Adrenal gland (tissue), 5 donors: ENCODE measurements around the gene ALG9.

Experiments used
- POLR2A ChIP-seq, 2 donors: fragments of 450-650 bp; IDR thresholded peaks; one replicate each; pipeline ENCODE4 v1.6.1; 2017; ENCODE audit warnings: antibody characterized with exemption in 2 of 2, mild to moderate bottlenecking in 2 of 2, moderate library complexity in 1 of 2
- TF ChIP-seq, protein P1 (sequence below), 6 experiments: fragments of 450-650 bp in 4 of 6; fragments of 200-600 bp in 2 of 6; sonication (generic) in 1 of 6; IDR thresholded peaks; 1 replicate in 5 of 6; 2 replicates in 1 of 6; pipeline versions ENCODE4 v1.5.1 to v1.8.0; 2016 to 2021; ENCODE audit warnings: antibody characterized with exemption in 6 of 6, mild to moderate bottlenecking in 2 of 6, moderate library complexity in 1 of 6
- donor health status: DM: no; HTN: no; CAD: no.

- TF ChIP-seq, protein P1, sequence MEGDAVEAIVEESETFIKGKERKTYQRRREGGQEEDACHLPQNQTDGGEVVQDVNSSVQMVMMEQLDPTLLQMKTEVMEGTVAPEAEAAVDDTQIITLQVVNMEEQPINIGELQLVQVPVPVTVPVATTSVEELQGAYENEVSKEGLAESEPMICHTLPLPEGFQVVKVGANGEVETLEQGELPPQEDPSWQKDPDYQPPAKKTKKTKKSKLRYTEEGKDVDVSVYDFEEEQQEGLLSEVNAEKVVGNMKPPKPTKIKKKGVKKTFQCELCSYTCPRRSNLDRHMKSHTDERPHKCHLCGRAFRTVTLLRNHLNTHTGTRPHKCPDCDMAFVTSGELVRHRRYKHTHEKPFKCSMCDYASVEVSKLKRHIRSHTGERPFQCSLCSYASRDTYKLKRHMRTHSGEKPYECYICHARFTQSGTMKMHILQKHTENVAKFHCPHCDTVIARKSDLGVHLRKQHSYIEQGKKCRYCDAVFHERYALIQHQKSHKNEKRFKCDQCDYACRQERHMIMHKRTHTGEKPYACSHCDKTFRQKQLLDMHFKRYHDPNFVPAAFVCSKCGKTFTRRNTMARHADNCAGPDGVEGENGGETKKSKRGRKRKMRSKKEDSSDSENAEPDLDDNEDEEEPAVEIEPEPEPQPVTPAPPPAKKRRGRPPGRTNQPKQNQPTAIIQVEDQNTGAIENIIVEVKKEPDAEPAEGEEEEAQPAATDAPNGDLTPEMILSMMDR (IDR thresholded peaks at IDR 0.05): no peak
- TF ChIP-seq POLR2A (IDR thresholded peaks at IDR 0.05): no peak
These were observed 98.8 kb downstream of the ALG9 start for GRCh38 chr11:111772535-111772934.
